B cell (primary cell): ENCODE results near the gene GLT1D1. TPM values are rescaled to one million over a fixed set of nuclear protein-coding genes. Genes with fewer than 3 reads are reported as not detected.

Experiments
- ATAC-seq: fragments of 200-7000 bp; cut with Tn5 transposase; one replicate; pipeline ENCODE4 v1.10.0; 2021; ENCODE audit warnings: low read depth, mild to moderate bottlenecking, moderate number of reproducible peaks, moderate library complexity
- CTCF ChIA-PET: fragments of 350-600 bp; sonication (Branson Sonifier 250); formaldehyde crosslinking; loops from one replicate; lab custom pipeline; 2021; ENCODE audit warnings: antibody characterized with exemption, inconsistent platforms; lab: Charles Lee
- POLR2A ChIA-PET: fragments of 350-600 bp; sonication (Branson Sonifier 250); formaldehyde crosslinking; loops from one replicate; lab custom pipeline; 2021; ENCODE audit warnings: antibody characterized with exemption; lab: Charles Lee
- DNase-seq: peaks from one replicate; pipeline ENCODE4 v3.0.0; 2013
- H2AFZ ChIP-seq: 2 replicates; pipeline ENCODE4 v1.6.1; 2012; ENCODE audit warnings: mild to moderate bottlenecking, low read depth, low read length; ENCODE audit not compliant: insufficient read depth, poor library complexity, severe bottlenecking
- H3K27ac ChIP-seq, 2 donors: 1 replicate in 1 of 2; 2 replicates in 1 of 2; pipeline ENCODE4 v1.5.1; 2012 to 2013; ENCODE audit warnings: low read length in 2 of 2, mild to moderate bottlenecking in 2 of 2, moderate library complexity in 1 of 2
- H3K27me3 ChIP-seq, 4 experiments: fragments of 200-600 bp in 1 of 4; sonication (generic) in 1 of 4; replicated peaks in 1 of 4; 1 replicate in 2 of 4; 2 replicates in 2 of 4; pipeline versions ENCODE4 v1.6.1 to v1.7.0; 2013 to 2016; ENCODE audit warnings: low read length in 3 of 4, mild to moderate bottlenecking in 2 of 4, mixed read lengths in 1 of 4, moderate library complexity in 1 of 4; ENCODE audit not compliant: insufficient read depth in 4 of 4, control insufficient read depth in 3 of 4; ENCODE audit errors: control extremely low read depth in 1 of 4
- H3K36me3 ChIP-seq, 2 experiments: replicated peaks in 1 of 2; 1 replicate in 1 of 2; 2 replicates in 1 of 2; pipeline versions ENCODE4 v1.6.1 to v1.7.1; 2013; ENCODE audit warnings: low read length in 1 of 2; ENCODE audit not compliant: insufficient read depth in 2 of 2, control insufficient read depth in 1 of 2; ENCODE audit errors: control extremely low read depth in 1 of 2, extremely low read depth in 1 of 2
- H3K4me1 ChIP-seq, 2 donors: fragments of 200-600 bp in 1 of 2; sonication (generic) in 1 of 2; 1 replicate in 1 of 2; 2 replicates in 1 of 2; pipeline versions ENCODE4 v1.5.1 to v1.6.1; 2013 to 2017; ENCODE audit warnings: low read length in 2 of 2; ENCODE audit not compliant: control insufficient read depth in 2 of 2, insufficient read depth in 2 of 2
- H3K4me2 ChIP-seq: replicated peaks from 2 replicates; pipeline ENCODE3; 2012; ENCODE audit warnings: mild to moderate bottlenecking, low read depth, low read length; ENCODE audit not compliant: poor library complexity, severe bottlenecking
- H3K4me3 ChIP-seq, 5 experiments: fragments of 200-600 bp in 1 of 5; sonication (generic) in 1 of 5; 1 replicate in 3 of 5; 2 replicates in 2 of 5; pipeline versions ENCODE4 v1.5.1 to v1.7.0; 2011 to 2016; ENCODE audit warnings: low read length in 4 of 5, mild to moderate bottlenecking in 4 of 5, low read depth in 2 of 5, control low read depth in 1 of 5, moderate library complexity in 1 of 5; ENCODE audit not compliant: insufficient read depth in 1 of 5; ENCODE audit errors: control extremely low read depth in 1 of 5, extremely low read depth in 1 of 5
- H3K79me2 ChIP-seq: fragments of 200-600 bp; sonication (generic); one replicate; pipeline ENCODE4 v1.6.0; 2016; ENCODE audit warnings: low read length; ENCODE audit not compliant: control insufficient read depth, insufficient read depth
- H3K9ac ChIP-seq: fragments of 200-600 bp; sonication (generic); 2 replicates; pipeline ENCODE4 v1.6.1; 2017; ENCODE audit warnings: mild to moderate bottlenecking, low read length, moderate library complexity
- H3K9me3 ChIP-seq, 3 donors: one replicate each; pipeline versions ENCODE4 v1.6.1 to v1.7.1; 2013; ENCODE audit warnings: low read length in 2 of 3; ENCODE audit not compliant: control insufficient read depth in 2 of 3, insufficient read depth in 1 of 3; ENCODE audit errors: control extremely low read depth in 1 of 3
- H4K20me1 ChIP-seq: 2 replicates; pipeline ENCODE4 v1.6.0; 2012; ENCODE audit warnings: mild to moderate bottlenecking, low read length; ENCODE audit not compliant: insufficient read depth, control insufficient read depth, poor library complexity, severe bottlenecking
- H3K27ac Mint-ChIP-seq: one replicate; pipeline ENCODE4 v1.8.0; 2021; ENCODE audit warnings: mixed read lengths
- H3K27me3 Mint-ChIP-seq: one replicate; pipeline ENCODE4 v1.8.0; 2021; ENCODE audit warnings: mixed read lengths
- H3K4me1 Mint-ChIP-seq: one replicate; pipeline ENCODE4 v1.8.0; 2021; ENCODE audit warnings: mixed read lengths
- H3K4me3 Mint-ChIP-seq: one replicate; pipeline ENCODE4 v1.8.0; 2021; ENCODE audit warnings: mixed read lengths
- H3K9me3 Mint-ChIP-seq: one replicate; pipeline ENCODE4 v1.8.0; 2022; ENCODE audit warnings: mixed read lengths; ENCODE audit not compliant: insufficient read depth
- CTCF ChIP-seq: fragments of 200-600 bp; IDR thresholded peaks from one replicate; pipeline ENCODE4 v1.8.0; 2022; ENCODE audit warnings: antibody characterized with exemption, mild to moderate bottlenecking
- EZH2 ChIP-seq: IDR thresholded peaks from 2 replicates; pipeline ENCODE4 v1.6.1; 2012; ENCODE audit warnings: borderline replicate concordance, low read depth, mild to moderate bottlenecking, moderate library complexity, low read length; ENCODE audit not compliant: insufficient read depth, poor library complexity, severe bottlenecking
- WGBS: methylation state at CpG from one replicate; pipeline ENCODE4 v1.1.5; 2013; ENCODE audit warnings: missing lambda C conversion rate; ENCODE audit not compliant: insufficient coverage; 5-methylcytosine and 5-hydroxymethylcytosine counted together
- intact Hi-C: fragments of 100-400 bp; cut with micrococcal nuclease; formaldehyde crosslinking; loops from one replicate; pipeline ENCODE4 v1.10.0; 2022
- polyA plus RNA-seq: library from polyadenylated mRNA; depleted of rRNA; stranded (reverse); fragments of >200 nt; gene quantifications from 2 replicates; pipeline ENCODE4 v1.2.3, GENCODE V29; 2012
- total RNA-seq, 2 donors: library from RNA; stranded (reverse); fragments of 120-200 nt in 1 of 2; gene quantifications; 1 replicate in 1 of 2; 2 replicates in 1 of 2; pipeline versions ENCODE4 v1.2.3 to v1.2.4, GENCODE V29; 2013 to 2022

GLT1D1 gene
- total and polyA plus RNA-seq, 2 donors (not counting 1 experiment from before 2014, with no cell fraction given), result 0.22 to 0.49 TPM

- peak; percentile 68 for DNase-seq
- Histone ChIP-seq H2AFZ (peak overlapping the region; percentile 41), H3K4me2 (peak overlapping the region; percentile 58), H3K27me3 (no peaks in the 10 kb centered on the region), H3K4me1 (peaks cover 76 to 87% of the 10 kb centered on the region in 2 donors), H3K4me3 (no peak overlapping the region), H4K20me1 (peaks cover 59% of the 10 kb centered on the region), H3K79me2 (peaks cover 100% of the 10 kb centered on the region), H3K27ac (peak overlapping the region; percentile 53 to 92), H3K9me3 (no peaks in the 10 kb centered on the region), H3K36me3 (peaks cover 0 to 43% of the 10 kb centered on the region in 2 experiments), H3K9ac (peak overlapping the region; percentile 24)
- TF ChIP-seq EZH2, result no peak
- TF ChIP-seq CTCF, result no peak
- Mint-ChIP-seq H3K27ac (peak overlapping the region; percentile 82), H3K4me1 (peaks cover 90% of the 10 kb centered on the region), H3K9me3 (no peaks in the 10 kb centered on the region), H3K4me3 (peak overlapping the region; percentile 57), H3K27me3 (no peaks in the 10 kb centered on the region)
- peak; percentile 15 for ATAC-seq
- ChIA-PET POLR2A (interaction anchor here (0.9 to 1.1 kb wide), 2 partner anchors 13 to 22 kb away, joined by 4 to 5 read pairs; no protein-coding TSS in a partner anchor), CTCF (interaction anchor here (0.9 to 1.3 kb wide), 2 partner anchors 18 to 23 kb away, joined by 3 to 5 read pairs; no protein-coding TSS in a partner anchor)
- 33% methylated on average over 4 of the region's 8 CpGs for WGBS
- intact Hi-C loops, result loop anchor here (1.0 kb wide), 1 partner anchor 7 kb away; no protein-coding TSS in a partner anchor
Measured at GRCh38 chr12:128817111-128818015, 35.9 kb upstream of the GLT1D1 start.
